GM20431 (cell line): ENCODE data around the gene SORT1.
"Not testable (repeated sequence)": the region's sequence is repeated elsewhere in the genome, so short reads cannot be mapped to it uniquely, and the experiment has no call there.

Experiments
- in situ Hi-C: fragments of 300-500 bp; cut with MseI, MboI; formaldehyde crosslinking; loops from one replicate; pipeline ENCODE4 v1.15.0; 2020; ENCODE audit warnings: low sequenced_read_pairs; ENCODE audit not compliant: unreplicated experiment

SORT1 gene

DNA sequence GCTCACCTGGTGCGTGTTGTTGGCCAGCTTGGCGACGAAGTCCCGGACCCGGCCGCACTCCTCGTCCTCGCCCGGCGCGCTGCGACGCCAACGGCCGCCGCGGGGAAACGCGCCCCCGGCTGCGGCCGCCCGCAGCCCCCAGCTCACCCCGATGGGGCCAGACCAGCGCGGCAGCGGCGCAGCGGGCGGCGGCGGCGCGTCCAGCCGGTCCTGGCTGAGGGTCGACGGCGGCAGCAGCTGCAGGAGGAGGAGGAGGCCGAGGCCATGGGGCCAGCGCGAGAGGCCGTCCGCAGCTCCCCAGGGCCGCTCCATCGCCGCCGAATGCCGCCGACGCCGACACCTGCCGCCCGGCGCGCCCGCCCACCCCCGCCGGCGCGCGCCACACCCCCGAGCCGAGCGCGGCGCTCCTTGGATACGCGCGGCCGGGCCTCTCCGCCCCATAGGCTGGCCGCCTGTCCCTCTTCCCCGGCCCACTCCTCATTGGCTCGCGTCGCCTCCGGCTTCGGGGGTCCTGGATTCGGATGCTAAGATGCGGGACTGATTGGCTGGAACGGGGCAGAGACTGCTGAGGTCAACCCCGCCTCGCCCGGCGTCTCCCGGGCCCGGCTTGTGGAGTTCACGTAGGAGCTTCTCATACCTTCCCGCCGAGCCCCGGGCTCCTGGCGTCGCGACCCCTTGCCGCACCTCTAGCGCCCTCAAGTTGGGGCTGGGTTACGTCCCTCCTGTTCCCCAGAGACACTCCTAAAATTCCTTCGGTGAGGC is at the start of gene SORT1:
Gene SORT1, minus strand, starts transcription at position 338 of the 762 bp plus-strand sequence. Its CDS starts 26 bp downstream, at position 312.
- in situ Hi-C loops, result no loop called here

DNA sequence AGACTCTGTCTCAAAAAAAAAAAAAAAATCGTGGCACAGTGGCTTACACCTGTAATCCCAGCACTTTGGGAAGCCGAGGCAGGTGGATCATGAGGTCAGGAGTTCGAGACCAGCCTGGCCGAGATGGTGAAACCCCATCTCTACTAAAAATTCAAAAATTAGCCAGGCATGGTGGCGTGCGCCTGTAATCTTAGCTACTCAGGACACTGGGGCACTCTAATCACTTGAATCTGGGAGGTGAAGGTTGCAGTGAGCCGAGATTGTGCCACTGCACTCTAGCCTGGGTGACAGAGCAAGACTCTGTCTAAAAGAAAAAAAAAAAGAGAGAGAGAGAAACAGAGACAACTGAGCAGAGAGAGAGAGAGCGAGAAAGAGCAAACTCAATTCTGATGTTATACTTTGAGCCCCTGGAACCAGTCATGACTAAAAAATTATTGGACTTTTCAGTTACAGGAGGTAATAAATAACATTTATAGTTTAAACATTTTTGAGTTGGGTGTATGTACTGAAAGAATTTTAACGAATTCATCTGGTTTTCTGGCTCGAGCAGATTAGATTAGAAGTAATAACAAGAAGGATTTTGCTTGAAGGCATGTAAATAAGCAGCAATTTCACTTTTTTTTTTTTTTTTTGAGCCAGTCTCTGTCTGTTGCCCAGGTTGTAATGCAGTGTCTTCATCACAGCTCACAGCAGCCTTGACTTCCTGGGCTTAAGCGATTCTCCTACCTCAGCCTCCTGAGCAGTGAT is 48.4 kb upstream of the SORT1 start:
- in situ Hi-C loops, result not testable (repeated sequence)

DNA sequence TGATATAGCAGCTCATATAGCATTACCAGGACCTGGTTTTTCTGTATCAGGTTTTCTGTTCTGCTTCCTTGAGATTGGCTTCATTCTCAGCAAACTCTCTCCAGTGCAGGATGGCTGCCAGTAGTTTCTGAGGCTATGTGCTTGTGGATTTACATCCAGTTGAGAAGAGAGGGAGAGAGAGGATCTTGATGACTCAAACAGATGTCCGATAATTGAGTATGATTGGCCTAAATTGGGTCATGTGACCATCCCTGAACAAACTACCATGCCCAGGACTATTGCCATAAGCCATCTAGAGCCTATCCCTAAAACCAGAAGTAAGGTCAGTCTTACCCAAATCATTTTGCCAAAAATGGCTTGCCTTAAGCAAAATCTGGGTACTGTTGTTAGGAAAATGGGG is 46.6 kb upstream of the SORT1 start:
- in situ Hi-C loops, result no loop called here

DNA sequence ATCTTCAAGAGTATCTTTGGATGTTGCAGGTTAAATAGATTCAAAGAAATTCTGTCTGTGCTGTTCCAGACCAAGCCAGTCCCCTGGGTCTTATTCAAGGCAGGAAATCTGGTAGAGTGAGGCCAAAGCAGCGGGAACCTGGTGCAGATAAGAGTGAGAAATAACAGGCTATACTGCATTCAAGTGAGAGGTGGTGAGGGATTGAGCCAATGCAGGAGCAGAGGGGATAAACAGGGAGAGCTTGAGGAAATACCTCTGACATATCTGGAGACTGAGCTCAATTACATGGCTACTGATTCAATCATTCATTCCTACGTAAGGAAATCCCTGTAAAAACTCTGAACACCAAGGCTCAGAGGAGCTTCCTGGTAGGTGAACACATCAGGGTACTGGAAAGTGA is 45.8 kb upstream of the SORT1 start:
- in situ Hi-C loops, result no loop called here

DNA sequence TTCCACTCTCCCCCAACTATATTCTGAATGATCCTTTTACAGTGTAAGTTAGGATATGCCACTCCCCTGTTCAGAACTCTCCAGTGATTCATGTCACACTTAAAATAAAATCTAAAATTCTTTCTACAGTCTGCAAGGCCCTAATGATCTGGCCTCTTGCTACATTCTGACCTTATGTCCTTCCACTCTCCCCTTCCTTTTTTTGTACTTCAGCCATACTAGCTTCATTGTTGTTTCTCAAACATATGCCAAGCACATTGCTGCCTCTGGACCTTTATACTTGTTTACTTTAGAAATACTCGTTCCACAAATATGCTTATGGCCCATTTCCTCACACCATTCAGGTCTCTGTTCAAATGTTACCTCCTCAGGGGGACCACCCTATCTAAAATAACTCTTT is 43.4 kb upstream of the SORT1 start:
- in situ Hi-C loops, result no loop called here

DNA sequence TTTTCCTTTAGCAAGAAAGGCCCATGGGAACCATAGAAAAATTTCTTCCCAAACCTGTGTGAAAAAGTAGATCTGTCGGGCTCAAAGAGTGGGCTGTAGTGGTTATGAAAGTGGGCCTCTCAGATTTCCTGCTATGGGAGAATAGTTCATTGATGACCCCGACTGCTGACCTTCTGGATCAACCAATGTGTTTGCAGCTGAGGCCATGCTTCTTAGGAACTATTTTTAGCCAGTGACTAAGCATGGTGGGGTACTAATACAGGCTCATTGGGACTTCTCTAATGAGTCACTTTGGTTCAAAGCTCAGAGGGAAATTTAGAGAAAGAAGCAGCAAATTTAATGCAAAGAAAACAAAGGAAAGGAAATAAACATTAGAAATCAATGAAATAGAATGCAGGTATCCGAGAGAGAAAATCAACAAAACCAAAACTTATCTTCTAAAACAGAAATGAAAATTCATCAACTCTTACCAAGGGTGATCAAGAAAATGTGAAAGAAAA is 41.1 kb upstream of the SORT1 start:
- in situ Hi-C loops, result no loop called here

DNA sequence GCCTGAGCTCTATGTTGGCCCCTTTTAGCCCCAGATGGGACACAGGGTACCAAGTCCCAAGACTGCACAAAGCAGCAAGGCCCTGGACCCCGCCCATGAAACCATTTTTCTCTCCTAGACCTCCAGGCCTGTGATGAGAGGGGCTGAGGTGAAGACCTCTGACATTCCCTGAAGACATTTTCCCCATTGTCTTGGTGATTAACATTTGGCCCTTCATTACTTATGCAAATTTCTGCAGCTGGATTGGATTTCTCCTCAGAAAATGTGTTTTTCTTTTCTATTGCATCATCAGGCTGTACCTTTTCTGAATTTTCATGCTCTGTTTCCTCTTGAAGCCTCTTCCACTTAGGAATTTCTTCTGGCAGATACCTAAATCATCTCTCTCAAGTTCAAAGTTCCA is 36.8 kb upstream of the SORT1 start:
- in situ Hi-C loops, result no loop called here

DNA sequence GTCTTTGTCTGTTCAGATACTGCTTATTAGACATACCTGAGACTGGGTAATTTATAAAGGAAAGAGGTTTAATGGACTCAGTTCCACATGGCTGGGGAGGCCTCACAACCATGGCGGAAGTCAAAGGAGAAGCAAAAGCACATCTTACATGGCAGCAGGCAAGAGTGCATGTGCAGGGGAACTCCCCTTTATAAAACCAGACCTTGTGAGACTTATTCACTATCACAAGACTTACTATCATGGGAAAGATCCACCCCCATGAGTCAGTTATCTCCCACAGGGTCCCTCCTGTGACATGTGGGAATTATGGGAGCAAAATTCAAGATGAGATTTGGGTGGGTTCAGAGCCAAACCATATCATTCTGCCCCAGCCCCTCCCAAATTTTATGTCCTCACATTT is 35.6 kb upstream of the SORT1 start:
- in situ Hi-C loops, result no loop called here

DNA sequence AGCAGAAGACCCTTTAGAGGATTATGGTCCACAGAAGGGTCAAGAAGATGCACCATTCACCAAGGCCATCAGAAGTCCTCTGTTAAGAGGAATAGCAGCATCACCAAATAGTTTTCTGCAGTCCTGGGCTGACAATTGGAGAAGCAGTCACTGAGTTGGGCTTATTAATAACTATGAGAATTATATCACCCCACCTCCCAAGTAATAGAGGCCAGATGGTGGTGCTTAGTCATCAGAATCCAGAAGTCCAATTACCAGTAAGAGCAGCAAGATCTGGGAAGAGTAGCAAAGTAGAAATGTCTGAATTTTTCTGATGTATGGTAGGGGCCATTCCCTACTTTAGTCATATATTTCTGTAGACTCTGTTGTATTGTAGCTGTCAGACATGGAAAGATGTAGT is 34.6 kb upstream of the SORT1 start:
- in situ Hi-C loops, result no loop called here

DNA sequence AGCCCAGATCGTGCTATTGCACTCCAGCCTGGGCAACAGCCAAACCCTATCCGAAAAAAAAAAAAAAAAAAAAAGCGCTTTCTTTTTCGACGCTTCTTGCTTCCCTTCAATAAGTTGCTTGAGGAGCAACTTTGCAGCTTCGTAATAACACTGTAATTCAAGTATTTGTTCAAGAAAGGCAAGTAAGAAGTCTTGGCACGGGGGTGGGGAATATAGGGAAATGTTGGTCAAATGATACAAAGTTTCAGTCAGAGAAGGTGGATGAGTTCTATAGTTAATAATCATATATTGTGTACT is 29.4 kb upstream of the SORT1 start:
- in situ Hi-C loops, result no loop called here

DNA sequence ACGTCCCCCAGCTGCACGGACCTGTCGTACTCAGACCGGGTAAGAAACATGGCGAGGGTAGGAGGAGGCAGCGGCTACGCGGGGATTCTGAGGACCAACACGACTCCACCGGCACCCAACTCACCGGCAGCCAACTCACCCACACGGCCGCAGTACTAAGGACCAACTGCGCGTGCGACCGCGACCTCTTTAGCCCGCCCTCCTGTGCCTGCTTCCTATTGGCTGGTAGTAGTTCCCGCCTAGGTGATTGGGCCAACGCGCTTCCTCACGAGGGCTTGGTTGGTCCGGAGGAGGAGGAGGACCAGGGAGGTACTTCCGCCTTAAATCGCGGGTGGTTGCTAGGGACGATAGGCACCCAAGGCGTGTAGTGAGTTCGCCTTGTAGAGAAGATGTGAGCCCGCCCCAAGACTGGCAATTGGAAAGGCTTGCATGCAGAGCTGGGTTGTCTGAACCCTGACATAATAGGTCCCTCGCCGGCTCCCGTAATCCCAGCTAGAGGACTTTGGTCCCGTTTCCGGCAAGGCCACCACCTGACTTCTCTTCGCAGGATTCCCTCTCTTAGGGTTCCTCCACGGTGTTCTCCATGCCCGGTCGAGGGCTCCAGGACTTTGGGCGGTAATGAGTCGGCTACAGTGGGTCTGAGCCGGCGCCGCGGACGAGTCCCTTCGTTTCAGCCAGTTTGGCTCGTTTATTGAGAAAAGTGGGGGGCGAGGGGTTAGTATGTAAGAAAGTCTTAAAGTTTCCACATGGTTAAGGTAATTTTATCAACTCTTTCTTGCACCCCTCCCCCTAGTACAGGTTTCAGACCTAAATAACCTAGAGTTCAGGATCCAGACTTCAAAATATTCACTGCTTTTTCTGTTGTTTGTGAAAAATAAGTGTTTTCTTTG is 28.8 kb upstream of the SORT1 start, which contains the start of gene PSMA5:
Gene PSMA5, minus strand, starts transcription at position 168 of the 890 bp plus-strand sequence. Its CDS starts 118 bp downstream, at position 50.
- in situ Hi-C loops, result no loop called here

DNA sequence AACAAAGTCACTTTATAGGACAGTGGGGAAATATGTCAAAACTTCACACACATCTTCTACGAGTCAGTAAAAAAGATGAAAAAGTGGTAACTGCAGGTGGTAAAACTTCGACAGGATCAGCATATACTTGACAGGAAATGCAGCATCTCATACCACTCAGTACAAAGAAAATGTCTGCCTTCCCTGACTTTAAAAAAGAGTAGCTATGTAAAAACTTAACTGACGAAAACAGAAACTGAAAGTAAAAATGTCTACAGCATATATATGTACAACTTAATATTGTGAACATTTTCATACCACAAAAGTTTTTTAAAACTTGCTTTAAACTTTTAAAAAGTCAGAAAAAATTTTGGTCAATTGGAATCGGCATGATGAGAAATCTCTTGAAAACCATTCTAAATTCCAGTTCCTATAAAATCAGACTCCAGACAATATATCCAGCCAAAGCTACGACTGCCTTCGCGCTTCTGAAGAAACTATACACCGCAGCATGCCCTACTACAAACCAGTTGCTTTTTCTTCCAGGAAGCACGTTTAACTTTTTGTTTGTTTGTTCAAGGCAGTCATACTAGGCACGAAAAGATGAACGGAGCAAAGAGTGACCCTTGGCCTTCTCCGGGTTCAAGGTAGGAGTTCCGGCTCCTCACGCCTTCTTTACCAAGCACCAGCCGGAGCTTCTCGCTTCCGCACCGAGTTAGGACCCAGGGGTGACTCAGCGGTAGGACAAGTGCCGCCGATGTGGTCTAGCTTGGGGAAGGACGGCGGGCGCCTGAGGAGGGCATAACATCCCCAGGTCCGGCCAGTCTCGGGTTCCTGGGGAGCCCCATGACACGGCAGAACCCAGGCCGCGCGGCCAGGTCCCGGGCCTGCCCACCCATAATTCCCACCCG is 27.9 kb upstream of the SORT1 start:
- in situ Hi-C loops, result no loop called here

DNA sequence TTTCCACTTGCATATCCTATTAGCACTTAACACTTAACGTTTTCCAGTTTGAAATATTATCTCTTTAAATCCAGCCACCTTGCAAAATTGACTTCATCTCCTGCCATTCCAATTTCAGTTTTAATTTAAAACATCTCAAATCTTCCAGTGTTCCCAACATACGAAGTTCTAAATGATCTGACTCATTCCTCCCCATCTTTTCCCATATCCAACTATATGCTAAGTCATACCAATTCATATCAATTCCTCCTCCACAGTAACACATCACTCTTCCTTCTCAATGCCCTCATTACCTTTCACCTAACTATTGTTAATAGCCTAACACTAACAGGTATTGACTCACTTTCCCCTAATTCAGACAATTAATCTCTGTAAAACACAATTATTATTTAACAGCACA is 25.8 kb upstream of the SORT1 start:
- in situ Hi-C loops, result no loop called here

DNA sequence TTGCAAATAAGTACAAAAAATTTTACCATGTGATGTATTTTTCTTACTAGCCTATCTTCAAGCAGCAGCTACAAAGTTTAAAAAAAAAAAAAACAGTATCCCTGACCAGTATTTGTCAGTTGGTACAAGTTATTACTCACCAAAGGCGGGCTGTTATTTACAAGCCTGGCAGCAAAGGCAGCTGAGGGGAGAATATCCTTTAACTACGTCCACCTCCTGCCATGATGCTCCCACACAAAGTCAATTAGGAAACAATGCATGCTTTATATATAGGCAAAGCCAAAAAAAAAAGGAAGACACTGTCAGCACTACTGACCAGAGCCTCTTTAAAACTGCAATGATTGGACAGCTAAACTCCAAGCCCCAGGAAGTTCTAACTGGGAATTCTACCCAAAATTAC is 14.8 kb upstream of the SORT1 start:
- in situ Hi-C loops, result no loop called here

DNA sequence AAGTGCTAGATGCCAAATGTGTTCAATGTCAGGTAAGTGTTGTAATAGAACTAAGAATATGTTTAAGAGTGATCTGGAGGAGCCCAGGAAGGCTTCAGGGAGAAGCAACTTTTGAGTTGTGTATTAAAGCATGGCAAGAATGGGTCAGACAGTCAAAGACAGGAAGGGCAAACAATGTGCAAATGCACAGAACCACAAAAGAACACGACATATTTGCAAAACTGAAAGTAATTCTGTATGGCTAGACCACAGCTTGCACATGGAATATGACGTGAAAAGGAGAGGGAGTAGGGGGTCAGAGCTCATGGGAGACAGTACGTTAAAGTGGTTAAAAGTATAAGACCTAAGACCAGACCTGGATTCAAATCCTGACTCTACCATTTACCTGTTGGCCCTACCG is 7.1 kb upstream of the SORT1 start:
- in situ Hi-C loops, result loop anchor here (5.0 kb wide), 1 partner anchor 123 kb away; the partner anchor contains the start of gene PSRC1

DNA sequence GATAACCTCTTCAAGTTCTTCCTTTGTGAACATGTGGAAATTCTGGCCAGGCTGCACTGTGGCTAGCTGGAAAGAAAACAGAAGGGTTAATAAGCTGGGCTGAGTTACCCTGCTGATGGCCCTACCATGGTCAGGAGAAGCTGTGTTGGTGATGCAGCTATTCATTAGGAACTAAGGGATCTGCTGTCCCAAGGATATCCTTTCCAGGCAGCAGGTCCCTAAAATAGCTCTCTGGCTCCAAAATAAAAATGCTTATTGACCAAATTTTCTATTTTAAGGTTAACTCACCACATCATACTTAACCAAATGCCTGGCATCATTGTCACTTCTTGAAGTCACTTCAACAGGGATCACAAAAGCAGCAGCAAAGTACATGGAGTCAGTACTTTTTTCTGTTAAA is 4.3 kb upstream of the SORT1 start:
- in situ Hi-C loops, result loop anchor here (5.0 kb wide), 1 partner anchor 120 kb away; the partner anchor contains the start of gene PSRC1

DNA sequence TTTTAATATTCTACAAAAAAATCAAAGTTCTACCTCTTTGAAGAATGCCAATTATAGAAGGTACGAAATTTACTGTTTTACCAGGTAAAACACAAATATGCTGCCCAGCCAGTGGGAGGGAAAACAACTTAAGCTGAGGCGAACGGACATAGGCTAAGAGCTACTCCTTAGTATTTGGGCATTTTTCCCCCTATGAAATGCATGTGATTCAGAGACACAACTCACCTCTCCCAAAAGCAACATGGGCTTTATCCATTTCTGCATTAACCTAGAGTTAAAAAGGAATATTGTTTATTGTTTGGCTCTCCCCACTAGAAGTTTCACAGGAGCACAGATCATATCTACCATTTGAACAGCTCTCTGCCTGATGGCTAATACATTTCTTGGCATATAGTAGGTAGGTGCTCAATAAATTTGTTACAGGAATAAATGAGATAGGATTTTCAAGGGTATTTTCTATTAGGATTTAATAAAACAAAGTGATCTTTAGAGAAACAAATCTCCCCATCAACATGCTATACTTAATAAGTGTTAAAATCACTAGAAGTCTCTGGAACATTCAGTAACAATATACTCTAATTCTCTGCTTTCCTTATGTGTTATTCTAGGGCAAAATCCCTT is 2.4 kb upstream of the SORT1 start:
- in situ Hi-C loops, result loop anchor here (5.0 kb wide), 1 partner anchor 118 kb away; the partner anchor contains the start of gene PSRC1

DNA sequence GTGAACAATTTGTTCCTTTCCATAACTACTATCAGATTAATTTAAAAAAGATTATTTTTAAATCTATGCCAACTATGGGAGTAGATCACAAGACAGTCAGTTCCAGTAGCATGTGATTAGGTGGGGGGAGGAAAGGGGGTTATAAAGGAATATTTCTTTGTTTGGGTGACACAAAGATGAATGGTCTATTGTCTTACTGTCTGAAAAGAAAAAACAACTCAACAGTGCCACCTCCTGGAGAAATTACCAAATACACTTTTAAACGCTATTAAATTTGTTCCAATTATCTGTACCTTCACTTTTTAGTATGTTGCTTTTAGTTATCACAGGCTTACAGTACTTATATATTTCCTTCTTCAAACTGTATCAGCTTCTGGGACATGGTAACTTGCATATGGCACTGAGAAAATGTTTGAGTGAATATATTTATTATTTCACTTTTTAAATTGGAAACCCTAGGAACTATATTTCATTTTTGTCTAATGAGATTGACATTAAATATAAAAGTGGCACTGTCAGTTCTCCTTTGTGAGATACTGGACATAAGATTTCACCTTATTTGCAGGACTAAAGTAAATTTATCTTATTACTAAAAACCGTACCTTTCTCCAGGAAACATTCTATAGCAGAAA is 1.7 kb upstream of the SORT1 start:
- in situ Hi-C loops, result no loop called here
